Mesothelial cell of epicardium (in vitro differentiated cells): Measurements from ENCODE around the gene NKAIN2. TPM values are rescaled to one million over a fixed set of nuclear protein-coding genes. Genes with fewer than 3 reads are reported as not detected.

ENCODE experiments used
- DNase-seq, 2 experiments: peaks; one replicate each; pipeline ENCODE4 v3.0.0; 2021; ENCODE audit warnings: low spot score in 2 of 2; ENCODE audit not compliant: unreplicated experiment in 2 of 2
- H3K27ac Mint-ChIP-seq: 2 replicates; pipeline ENCODE4 v1.8.0; 2021; ENCODE audit warnings: mixed read lengths
- H3K27me3 Mint-ChIP-seq: 2 replicates; pipeline ENCODE4 v1.8.0; 2021; ENCODE audit warnings: low read depth, mixed read lengths
- H3K36me3 Mint-ChIP-seq: 2 replicates; pipeline ENCODE4 v1.8.0; 2021; ENCODE audit warnings: mixed read lengths
- H3K4me1 Mint-ChIP-seq: 2 replicates; pipeline ENCODE4 v1.8.0; 2021; ENCODE audit warnings: mixed read lengths
- H3K4me3 Mint-ChIP-seq: 2 replicates; pipeline ENCODE4 v1.8.0; 2021; ENCODE audit warnings: mild to moderate bottlenecking, moderate library complexity, mixed read lengths
- H3K9me3 Mint-ChIP-seq: 2 replicates; pipeline ENCODE4 v1.8.0; 2021; ENCODE audit warnings: mixed read lengths
- total RNA-seq: library from RNA; stranded (reverse); gene quantifications from 3 replicates; pipeline ENCODE4 v1.2.1, GENCODE V29; 2021
- TF ChIP-seq, protein P1 (sequence below): fragments of 200-600 bp; sonication (generic); IDR thresholded peaks from one replicate; pipeline ENCODE4 v1.5.0; 2021; ENCODE audit warnings: antibody characterized with exemption; ENCODE audit not compliant: unreplicated experiment

The NKAIN2 gene
- total RNA-seq, 1 donor from 2014 or later, result 1.6 TPM

DNA sequence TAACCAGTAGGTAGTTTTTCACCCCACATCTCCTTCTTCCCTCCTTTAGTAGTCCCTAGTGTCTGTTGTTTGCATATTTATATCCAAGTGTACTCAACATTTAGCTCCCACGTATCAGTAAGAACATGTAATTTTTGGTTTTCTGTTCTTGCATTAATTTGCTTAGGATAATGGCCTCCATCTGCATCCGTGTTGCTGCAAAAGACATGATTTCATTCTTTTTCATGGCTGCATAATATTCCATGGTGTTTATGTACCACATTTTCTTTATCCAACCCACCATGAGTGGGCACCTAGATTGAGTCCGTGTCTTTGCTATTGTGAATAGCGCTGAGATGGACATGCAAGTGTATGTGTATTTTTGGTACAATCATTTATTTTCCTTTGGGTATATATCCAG, 306.8 kb downstream of the NKAIN2 start:
- no peak overlapping the region for H3K4me3 Mint-ChIP-seq
- H3K4me1 Mint-ChIP-seq, result peaks cover 4% of the 10 kb centered on the region
- H3K36me3 Mint-ChIP-seq, result no peaks in the 10 kb centered on the region
- peaks cover 1% of the 10 kb centered on the region for H3K27me3 Mint-ChIP-seq
- peaks cover 18% of the 10 kb centered on the region for H3K9me3 Mint-ChIP-seq
- TF ChIP-seq, protein P1, sequence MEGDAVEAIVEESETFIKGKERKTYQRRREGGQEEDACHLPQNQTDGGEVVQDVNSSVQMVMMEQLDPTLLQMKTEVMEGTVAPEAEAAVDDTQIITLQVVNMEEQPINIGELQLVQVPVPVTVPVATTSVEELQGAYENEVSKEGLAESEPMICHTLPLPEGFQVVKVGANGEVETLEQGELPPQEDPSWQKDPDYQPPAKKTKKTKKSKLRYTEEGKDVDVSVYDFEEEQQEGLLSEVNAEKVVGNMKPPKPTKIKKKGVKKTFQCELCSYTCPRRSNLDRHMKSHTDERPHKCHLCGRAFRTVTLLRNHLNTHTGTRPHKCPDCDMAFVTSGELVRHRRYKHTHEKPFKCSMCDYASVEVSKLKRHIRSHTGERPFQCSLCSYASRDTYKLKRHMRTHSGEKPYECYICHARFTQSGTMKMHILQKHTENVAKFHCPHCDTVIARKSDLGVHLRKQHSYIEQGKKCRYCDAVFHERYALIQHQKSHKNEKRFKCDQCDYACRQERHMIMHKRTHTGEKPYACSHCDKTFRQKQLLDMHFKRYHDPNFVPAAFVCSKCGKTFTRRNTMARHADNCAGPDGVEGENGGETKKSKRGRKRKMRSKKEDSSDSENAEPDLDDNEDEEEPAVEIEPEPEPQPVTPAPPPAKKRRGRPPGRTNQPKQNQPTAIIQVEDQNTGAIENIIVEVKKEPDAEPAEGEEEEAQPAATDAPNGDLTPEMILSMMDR, result no peak
- no peak overlapping the region for H3K27ac Mint-ChIP-seq
- no peak for DNase-seq

DNA sequence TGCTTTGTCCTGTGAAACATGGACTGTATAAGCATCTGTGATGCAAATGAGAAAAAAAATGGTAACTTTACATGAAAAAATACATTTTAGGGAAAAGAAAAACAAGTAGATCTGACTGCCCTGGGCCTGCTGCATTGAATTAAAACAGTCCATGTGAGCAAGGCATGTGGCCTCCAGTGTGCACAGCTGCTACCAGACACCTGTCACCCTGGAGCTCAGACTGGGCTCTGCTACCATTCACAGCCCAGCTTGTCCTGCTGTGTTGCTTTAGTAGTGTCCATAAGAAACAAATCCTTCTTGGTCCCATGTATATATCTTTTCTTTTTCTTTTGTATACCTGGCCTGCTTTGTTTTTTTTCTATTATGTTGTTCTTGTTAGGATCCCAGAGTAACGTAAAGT, 315.9 kb downstream of the NKAIN2 start:
- TF ChIP-seq, protein P1, result no peak
- no peaks in the 10 kb centered on the region for H3K36me3 Mint-ChIP-seq
- H3K4me1 Mint-ChIP-seq, result peaks cover 17% of the 10 kb centered on the region
- H3K9me3 Mint-ChIP-seq, result no peaks in the 10 kb centered on the region
- no peak for DNase-seq
- no peak overlapping the region for H3K27ac Mint-ChIP-seq
- H3K27me3 Mint-ChIP-seq, result peaks cover 5% of the 10 kb centered on the region
- H3K4me3 Mint-ChIP-seq, result no peak overlapping the region

DNA sequence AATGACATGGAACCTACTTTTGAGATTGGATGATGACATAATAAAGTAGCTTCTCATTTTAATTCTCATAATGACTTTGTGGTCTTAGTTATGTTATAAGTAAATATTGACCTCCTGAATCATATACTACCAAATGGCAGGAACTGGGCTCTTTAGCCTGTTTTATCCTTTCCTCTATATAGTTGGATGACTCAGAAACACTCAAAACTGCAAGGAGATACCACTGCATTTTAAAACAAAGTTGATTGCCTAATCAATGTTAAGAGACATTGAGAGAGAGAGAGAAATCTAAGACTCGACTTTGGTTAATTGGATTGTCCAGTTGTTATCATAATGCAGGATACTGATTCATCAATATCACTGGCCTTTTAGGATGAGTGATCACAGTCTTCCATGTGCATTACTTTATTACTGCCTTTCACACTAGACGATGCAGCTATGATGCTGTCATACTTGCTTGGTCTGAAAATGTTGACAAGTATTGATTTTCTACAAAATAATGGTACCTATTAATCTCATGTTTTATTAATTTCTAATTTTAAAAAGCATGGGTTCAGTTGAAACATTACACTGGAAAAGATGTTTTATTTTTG, 320.0 kb downstream of the NKAIN2 start:
- TF ChIP-seq, protein P1, result no peak
- Mint-ChIP-seq H3K9me3 (no peaks in the 10 kb centered on the region), H3K36me3 (no peaks in the 10 kb centered on the region), H3K4me3 (no peak overlapping the region), H3K4me1 (peaks cover 13% of the 10 kb centered on the region), H3K27ac (no peak overlapping the region), H3K27me3 (peaks cover 12% of the 10 kb centered on the region)
- DNase-seq, result no peak

DNA sequence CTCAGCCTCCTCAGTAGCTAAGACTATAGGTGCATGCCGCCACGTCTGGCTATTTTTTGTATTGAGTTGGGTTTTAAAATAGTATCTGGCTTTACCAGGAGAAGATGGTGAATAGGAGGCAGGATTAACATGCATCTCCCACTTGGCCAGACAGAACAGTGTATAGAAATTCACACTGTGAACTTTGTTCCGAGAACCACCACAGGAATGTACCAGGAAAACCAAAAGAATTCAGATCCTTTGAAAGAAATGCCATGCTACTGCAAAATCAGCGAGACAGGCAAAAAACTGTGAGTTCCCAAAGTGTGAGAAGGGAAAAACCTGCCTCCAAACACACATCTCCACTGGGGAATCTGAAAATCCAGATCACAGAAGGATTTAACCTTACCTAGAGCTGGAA, 327.6 kb downstream of the NKAIN2 start:
- H3K27me3 Mint-ChIP-seq, result peaks cover 3% of the 10 kb centered on the region
- TF ChIP-seq, protein P1, result no peak
- H3K4me3 Mint-ChIP-seq, result no peak overlapping the region
- H3K9me3 Mint-ChIP-seq, result peaks cover 26% of the 10 kb centered on the region
- no peak for DNase-seq
- no peaks in the 10 kb centered on the region for H3K4me1 Mint-ChIP-seq
- H3K27ac Mint-ChIP-seq, result no peak overlapping the region
- H3K36me3 Mint-ChIP-seq, result no peaks in the 10 kb centered on the region

DNA sequence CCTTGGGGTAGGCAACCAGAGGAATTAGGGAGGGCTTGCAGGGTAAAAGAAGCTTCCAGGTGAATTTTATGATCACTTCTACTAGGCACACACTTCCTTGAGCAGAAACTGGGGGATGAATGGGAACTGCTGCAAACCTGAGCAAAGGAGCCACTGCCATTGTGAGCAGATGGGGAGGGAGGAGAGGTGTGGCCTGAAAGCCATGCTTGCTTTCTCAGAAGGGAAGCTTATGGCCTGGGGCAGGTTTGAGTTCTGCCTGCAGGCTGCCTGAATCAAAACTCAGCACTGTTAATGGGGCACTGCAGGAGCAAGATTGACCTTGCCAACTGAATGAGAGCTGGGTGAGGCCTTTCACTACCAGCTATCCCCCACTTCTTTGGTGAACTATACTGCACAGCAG, 328.1 kb downstream of the NKAIN2 start:
- DNase-seq, result no peak
- Mint-ChIP-seq H3K27me3 (peaks cover 3% of the 10 kb centered on the region), H3K4me1 (no peaks in the 10 kb centered on the region), H3K27ac (no peak overlapping the region), H3K9me3 (peaks cover 31% of the 10 kb centered on the region), H3K4me3 (no peak overlapping the region), H3K36me3 (no peaks in the 10 kb centered on the region)
- TF ChIP-seq, protein P1, result no peak

DNA sequence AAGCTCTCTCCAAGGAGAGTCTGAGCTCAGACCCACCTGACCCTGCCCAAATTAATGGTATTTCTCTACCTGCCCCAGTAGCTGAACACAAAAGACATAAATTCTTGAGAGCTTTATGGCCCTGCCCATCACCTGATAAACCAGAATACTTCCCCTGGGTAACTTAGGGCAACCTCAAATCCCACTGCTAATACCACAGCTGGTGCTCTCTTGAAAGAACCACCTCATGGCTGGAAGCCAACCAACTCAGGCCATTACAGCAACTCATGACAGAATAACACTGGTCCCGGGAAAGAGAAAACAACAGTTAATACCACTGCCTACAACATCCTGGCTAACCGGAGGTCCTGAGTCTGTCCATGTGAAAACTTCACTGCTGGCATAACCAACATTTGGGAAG, 328.6 kb downstream of the NKAIN2 start:
- no peak overlapping the region for H3K27ac Mint-ChIP-seq

More for the DNA sequence above, 328.6 kb downstream of the NKAIN2 start:
- Mint-ChIP-seq H3K27me3 (peaks cover 3% of the 10 kb centered on the region), H3K9me3 (peaks cover 32% of the 10 kb centered on the region), H3K4me3 (no peak overlapping the region), H3K36me3 (no peaks in the 10 kb centered on the region), H3K4me1 (no peaks in the 10 kb centered on the region)
- no peak for DNase-seq
- TF ChIP-seq, protein P1, result no peak
